GM21390 (cell line): Measurements from ENCODE around the gene CDH3.

Experiments used
- ATAC-seq: cut with Tn5 transposase; IDR thresholded peaks from one replicate; pipeline ENCODE4 v1.9.1; 2021; ENCODE audit not compliant: unreplicated experiment

Gene CDH3

DNA sequence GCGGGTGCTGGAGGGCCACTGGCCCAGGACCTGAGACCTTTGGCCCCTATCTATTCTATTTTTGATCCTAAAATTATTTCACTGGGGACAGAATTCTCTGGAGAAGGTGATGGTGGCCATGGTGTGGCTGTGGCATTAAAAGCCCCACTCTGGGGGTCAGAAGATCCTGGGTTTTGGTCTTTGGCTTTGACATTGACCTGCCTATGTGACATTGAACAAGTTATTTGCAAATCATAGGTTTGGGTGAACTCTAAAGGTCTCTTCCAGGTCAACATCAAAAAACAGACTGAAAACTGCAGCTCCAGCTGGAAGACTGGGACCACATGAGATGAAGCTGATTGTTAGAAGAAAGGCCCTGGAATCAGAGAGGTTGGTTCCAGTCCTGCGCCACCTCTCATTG, 89.7 kb downstream of the CDH3 start:
- no peak for ATAC-seq

DNA sequence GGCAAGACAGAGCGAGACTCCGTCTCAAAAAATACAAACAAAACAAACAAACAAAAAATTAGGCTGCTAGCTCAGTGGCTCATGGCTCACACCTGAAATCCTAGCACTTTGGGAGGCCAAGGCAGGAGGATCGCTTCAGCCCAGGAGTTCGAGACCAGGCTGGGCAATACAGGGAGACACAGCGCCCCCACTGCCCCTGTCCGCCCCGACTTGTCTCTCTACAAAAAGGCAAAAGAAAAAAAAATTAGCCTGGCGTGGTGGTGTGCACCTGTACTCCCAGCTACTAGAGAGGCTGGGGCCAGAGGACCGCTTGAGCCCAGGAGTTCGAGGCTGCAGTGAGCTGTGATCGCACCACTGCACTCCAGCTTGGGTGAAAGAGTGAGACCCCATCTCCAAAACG, 91.5 kb downstream of the CDH3 start:
- ATAC-seq, result no peak

DNA sequence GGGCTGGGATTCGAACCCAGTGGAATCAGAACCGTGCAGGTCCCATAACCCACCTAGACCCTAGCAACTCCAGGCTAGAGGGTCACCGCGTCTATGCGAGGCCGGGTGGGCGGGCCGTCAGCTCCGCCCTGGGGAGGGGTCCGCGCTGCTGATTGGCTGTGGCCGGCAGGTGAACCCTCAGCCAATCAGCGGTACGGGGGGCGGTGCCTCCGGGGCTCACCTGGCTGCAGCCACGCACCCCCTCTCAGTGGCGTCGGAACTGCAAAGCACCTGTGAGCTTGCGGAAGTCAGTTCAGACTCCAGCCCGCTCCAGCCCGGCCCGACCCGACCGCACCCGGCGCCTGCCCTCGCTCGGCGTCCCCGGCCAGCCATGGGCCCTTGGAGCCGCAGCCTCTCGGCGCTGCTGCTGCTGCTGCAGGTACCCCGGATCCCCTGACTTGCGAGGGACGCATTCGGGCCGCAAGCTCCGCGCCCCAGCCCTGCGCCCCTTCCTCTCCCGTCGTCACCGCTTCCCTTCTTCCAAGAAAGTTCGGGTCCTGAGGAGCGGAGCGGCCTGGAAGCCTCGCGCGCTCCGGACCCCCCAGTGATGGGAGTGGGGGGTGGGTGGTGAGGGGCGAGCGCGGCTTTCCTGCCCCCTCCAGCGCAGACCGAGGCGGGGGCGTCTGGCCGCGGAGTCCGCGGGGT, 92.1 kb downstream of the CDH3 start, which contains the start of gene CDH1:
Gene CDH1 (plus strand): TSS at position 247 of the 684 bp plus-strand sequence. CDS start 124 bp downstream, at position 371.
- ATAC-seq, result no peak

DNA sequence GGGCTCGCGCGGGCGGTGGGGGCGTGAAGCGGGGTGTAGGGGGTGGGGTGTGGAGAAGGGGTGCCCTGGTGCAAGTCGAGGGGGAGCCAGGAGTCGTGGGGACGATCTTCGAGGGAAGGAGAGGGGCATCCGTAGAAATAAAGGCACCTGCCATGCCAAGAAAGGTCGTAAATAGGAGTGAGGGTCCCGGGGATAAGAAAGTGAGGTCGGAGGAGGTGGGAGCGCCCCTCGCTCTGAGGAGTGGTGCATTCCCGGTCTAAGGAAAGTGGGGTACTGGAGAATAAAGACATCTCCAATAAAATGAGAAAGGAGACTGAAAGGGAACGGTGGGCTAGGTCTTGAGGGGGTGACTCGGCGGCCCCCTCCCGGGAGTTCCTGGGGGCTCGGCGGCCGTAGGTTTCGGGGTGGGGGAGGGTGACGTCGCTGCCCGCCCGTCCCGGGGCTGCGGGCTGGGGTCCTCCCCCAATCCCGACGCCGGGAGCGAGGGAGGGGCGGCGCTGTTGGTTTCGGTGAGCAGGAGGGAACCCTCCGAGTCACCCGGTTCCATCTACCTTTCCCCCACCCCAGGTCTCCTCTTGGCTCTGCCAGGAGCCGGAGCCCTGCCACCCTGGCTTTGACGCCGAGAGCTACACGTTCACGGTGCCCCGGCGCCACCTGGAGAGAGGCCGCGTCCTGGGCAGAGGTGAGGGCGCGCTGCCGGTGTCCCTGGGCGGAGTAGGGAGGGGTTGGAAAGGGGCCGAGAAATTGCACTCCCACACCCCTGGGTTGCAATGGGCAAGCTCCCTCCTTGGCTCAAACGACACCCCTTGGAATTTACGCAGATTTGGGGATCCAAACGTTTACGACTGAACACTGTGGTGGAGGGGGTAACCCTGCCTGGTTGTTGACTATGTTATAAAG, 92.9 kb downstream of the CDH3 start:
- no peak for ATAC-seq

DNA sequence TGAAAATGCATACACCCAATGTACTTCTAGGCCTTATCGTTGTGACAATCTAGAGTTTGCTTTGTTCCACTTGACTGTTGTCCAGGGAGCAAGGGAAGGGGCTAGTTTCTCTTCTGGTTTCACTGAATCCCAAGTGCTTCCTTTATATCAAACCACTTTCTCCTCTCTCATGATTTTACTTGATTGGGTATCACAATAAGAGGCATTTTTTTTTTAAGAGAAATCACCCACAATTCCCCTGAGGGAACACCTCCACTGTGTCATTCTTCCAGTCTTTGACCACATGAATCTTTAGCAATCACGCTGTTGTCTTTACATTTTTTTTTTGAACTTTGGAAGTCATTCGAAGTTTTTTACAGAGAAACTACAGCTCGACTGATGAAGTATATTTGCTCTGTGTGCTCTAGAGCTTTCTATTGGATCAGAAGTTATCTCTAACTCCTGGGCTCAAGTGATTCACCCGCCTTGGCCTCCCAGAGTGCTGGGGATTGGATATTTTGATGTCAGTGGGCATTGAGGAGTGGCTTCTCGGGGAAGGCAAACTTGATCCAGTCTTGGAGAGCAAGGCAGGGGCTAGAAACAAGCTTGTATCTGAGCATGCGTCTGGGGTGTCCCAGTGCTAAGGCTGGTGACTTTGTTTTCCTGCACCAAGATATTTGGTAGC, 95.0 kb downstream of the CDH3 start:
- ATAC-seq, result no peak

DNA sequence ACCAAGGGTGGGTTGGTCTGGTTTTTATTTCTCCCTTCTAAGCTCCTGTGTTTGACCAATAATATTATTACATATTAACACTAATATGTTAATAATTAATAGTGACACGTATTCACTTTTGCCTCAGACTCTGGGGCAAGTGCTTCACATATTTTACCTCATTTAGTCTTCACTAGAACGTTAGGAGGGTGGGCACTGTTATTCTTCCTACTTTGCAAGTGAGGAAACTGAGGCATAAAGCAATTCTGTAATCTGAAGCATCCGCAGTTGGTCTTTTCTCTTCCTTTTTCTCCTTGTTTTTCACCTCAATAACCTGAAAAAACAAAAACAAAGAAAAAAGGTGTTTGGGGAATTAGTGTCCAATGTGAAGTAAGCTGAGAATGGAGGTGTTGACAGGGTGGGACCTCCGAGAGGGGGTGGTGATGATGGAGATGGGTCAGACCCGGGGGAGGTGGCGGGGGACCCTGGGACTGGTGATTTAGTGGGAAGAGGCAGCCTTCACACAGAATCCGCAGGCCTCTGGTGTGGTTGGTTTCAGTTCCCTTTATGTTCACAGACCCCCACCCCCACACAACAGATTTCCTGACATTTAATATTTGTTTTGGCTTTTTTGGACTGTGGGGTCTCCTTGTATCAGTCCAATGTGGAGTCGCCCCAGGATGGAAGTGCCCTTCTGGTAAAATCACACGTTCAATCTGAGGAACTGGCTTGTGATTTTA, 95.7 kb downstream of the CDH3 start:
- ATAC-seq, result no peak

DNA sequence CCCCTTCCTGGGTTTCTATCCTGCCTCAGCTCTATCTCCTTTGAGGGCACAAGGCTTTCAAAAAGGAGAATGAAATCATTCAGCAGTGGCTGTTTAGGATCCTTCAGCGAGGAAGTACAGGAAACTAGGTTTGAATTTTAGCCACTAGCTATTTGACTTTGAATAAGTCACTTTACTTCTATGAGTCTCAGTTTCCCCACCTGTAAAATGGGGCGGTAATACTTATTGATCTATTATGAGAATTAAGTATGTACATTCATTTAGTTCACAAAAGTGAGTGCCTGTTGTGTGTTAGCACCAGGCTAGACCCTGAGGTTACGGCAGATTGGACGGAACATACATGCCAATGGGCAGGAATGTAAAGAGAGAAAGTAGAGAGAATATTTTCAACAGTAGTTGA, 98.6 kb downstream of the CDH3 start:
- no peak for ATAC-seq

DNA sequence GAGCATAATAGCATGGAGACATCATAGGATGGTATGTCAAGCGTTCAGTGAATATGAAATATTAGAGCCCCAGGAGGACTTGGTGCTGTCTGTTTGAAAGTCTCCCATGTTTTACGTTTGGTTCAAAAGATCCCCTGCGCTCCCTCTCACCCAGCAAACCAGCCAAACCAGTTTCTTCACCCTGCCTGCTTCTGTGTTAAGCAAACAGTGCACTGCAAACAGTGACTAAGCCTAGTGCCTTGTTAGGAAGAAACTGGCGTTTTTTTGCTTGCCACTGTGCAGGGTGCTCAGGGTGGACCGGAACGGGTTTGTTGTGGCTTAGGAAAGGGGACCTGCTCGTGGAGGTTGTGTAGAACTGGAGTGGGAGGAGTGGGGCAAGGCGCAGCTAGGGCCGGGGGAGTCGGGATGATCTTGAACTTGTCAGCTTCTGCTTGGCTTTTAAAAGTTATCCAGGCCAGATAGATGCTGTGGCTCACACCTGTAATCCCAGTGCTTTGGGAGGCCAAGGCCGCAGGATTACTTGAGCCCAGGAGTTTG, 99.7 kb downstream of the CDH3 start:
- no peak for ATAC-seq

DNA sequence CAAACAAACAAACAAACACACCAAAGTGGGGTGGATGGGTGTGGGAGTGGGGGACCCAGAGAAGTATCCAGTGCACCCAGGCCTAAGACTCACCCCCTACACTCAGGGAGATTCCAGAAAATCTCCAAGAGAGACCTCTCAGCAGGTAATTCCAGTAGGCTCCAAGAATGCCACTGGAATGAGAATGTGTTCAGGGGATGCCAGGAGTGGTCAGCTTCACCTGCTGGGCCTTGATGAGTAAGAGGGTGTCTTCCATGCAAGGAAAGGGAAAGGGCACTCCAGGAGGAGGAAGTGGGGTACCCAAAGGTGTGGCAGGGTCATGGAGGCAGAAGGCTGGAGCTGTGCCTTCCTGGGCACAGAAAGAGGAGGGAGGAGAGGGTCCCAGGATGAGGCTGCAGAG, 101.8 kb downstream of the CDH3 start:
- no peak for ATAC-seq

DNA sequence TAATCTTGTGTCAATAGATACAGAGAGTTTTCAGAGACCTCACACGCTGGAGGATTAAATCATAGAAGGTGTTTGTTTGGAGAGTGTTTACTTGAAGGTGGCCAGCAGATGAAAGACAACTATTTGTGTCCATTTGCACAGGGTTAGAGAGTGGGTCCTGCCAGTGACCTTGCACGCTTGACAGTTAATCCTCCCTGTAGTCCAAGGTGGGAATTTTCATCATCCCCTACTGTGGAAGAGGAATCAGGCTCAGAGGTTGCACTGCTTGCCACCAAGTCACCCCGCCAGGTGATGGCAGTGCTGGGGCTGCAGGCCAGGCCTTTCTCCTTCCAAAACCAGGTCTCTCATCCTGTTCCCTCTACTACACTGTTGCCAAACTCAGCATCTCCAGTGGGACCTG, 104.3 kb downstream of the CDH3 start:
- no peak for ATAC-seq
